GM12801 (cell line): ENCODE data around the gene IRF3.

Experiments used
- TF ChIP-seq, protein P1 (sequence below): IDR thresholded peaks from one replicate; pipeline ENCODE4 v1.5.1; 2011; ENCODE audit warnings: control low read depth; ENCODE audit not compliant: insufficient read length; ENCODE audit errors: extremely low read depth

Gene IRF3

DNA sequence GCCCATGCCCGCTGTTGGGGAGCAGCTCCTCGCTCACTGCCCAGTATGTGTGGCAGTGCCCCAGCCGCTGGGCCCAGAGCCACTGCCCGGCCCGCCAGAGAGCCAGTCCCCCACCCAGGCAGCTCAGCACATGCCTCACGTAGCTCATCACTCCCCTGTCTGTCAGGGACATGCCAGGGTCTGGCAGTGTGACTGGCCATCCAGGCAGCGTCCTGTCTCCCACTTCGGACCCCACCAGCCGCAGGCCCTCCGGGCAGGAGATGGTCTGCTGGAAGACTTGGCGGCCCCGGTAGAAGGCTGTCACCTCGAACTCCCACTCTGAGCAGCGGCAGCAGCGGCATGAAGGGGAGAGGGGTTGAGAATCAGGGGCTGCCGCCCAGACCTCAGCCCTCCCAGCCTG lies 3.6 kb downstream of the IRF3 start:
- TF ChIP-seq, protein P1, sequence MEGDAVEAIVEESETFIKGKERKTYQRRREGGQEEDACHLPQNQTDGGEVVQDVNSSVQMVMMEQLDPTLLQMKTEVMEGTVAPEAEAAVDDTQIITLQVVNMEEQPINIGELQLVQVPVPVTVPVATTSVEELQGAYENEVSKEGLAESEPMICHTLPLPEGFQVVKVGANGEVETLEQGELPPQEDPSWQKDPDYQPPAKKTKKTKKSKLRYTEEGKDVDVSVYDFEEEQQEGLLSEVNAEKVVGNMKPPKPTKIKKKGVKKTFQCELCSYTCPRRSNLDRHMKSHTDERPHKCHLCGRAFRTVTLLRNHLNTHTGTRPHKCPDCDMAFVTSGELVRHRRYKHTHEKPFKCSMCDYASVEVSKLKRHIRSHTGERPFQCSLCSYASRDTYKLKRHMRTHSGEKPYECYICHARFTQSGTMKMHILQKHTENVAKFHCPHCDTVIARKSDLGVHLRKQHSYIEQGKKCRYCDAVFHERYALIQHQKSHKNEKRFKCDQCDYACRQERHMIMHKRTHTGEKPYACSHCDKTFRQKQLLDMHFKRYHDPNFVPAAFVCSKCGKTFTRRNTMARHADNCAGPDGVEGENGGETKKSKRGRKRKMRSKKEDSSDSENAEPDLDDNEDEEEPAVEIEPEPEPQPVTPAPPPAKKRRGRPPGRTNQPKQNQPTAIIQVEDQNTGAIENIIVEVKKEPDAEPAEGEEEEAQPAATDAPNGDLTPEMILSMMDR, result no peak

DNA sequence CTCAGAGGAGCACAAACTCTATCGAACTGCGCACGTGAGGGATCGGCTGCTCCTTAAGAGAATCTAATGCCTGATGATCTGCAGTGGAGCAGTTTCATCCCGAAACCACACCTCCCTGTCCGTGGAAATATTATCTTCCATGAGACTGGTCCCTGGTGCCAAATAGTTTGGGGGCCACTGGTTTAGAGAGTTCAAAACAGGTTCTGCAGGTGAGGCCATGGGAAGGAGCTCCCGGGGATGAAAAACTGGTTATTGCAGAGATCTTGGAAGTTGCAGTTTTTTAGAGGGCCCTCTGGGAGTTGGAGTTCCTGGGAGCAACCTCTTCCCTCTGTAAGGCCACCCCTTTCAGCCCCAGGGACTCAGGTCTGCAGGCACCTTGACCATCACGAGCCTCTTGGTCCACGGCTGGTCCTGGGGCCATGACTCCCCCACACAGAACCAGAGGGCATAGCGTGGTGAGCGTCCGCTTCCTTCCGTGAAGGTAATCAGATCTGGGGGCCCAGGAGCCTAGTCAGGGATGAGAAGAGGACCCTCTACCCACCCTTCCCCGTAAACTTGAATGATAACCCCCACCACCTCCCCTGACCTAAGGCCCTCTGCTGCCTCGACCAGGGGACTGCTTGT lies 5.2 kb downstream of the IRF3 start:
- TF ChIP-seq, protein P1, result no peak

DNA sequence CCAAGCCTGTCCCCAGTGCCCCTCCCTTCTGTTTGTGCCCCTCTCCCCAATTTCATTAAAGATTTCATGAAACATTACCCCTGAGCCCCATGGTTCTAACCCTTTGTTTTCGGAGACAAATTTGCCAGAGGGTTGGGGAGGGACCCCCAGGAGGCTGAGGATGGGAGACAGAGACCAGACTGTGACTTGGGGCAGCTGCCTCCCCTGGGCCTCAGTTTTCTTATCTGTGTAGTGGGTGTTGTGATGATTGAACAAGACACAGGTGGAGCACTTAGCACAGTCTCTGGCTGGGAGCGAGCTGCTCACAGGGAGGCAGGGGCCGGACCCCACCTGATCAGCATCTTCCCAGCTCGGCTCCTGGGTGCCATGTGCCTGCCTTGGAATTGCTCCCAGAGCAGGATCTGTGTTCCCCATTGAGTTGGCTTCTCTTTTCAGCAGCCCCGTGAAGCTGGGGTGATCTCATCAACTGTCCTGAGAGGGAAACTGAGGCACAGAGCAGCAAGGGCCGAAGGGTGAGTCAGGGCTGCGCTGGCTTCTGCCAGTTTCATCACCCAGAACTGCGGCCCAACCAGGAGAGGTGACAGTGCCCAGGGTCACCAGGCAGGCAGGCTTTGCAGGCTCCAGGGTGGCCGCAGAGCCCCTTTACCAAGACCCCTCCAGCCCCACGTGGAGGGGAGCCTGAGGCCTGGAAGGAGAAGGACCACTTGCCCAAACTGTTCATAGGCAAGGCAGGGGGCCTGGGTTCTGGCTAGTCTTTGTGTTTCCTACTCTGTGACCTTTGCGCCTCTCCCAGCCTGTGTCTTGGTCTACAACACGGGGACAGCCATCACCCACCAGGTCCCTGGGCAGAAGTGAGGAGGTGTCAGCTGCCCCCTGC lies 6.9 kb downstream of the IRF3 start:
- TF ChIP-seq, protein P1, result no peak

DNA sequence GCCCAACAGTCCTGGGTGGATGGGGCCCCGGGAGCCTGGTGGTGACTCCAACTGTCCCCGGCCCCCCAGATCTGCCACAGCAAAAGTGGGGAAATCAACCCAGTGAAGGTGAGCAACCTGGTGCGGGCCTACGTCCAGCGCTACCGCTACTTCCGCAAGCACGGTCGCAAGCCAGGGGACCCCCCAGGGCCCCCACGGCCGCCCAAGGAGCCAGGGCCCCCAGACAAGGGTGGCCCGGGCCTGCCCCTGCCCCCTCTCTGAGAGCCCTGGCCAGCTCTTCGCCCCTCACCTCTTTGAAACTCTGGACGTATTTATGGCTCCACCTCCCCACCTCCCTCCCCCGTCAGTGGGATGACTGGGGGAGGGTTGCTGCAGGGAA lies 7.5 kb downstream of the IRF3 start:
- TF ChIP-seq, protein P1, result no peak

DNA sequence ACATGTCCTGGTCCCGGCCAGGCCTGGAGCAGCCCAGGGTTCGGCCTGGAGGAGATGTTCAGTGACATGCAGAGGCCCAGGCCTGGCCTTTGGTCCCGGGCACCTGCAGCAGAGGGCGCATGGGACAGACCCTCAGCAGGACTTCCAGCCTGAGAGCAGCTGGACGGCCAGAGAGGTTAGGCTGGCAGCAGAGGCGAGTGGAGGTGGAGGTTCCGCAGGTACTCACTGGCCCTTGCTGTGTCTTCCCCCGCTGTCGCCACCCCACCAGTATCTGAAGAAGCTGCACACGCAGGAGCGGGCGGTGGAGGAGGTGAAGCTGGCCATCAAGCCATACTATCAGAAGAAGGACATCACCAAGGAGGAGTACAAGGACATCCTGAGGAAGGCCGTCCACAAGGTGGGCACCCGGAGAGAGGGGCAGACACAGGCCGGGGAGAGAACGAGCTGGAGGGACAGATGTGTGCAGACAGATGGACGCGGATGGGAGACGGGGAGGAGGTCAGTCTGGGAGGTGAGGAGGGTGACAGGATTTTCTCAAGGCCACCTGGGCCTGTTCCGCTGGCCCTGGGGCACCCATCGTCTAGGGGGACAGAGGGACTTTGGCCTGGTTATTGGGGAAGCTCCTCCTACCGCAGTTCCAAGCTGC lies 8.0 kb downstream of the IRF3 start:
- TF ChIP-seq, protein P1, result no peak

DNA sequence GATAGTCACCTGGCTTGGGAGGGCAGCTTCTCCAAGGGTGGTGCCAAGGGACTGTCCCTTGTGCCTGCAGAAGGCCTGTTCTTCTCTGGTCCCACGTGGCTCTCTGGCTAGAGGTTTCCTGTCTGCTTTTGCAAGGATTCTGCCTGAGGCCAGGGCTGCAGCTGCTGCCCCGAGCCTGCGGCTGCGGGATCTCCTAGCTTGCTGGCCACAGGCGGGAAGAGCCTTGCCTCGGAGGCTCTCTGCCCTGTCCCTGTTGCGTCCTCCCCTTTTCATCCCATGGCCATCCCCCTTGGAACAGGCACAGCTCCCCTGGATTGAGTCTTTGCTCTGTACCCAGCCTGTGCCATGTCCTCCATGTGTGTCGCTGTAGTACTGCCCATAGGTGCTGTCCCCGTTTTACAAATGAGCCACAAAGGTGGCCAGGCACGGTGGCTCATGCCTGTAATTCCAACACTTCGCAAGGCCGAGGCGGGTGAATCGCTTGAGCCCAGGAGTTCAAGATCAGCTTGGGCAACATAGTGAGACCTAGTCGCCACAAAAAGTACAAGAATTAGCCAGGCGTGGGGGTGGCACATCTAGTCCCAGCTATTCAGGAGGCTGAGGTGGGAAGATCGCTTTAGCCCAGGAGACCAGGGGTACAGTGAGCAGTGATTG lies 9.1 kb downstream of the IRF3 start:
- TF ChIP-seq, protein P1, result no peak
